ENCODE measurements around the gene FBXL20.
A peak's percentile ranks its signal among the peaks of the same experiment; 100 is the strongest.
"Not testable (repeated sequence)": the region's sequence is repeated elsewhere in the genome, so short reads cannot be mapped to it uniquely, and the experiment has no call there.

FBXL20 gene

DNA sequence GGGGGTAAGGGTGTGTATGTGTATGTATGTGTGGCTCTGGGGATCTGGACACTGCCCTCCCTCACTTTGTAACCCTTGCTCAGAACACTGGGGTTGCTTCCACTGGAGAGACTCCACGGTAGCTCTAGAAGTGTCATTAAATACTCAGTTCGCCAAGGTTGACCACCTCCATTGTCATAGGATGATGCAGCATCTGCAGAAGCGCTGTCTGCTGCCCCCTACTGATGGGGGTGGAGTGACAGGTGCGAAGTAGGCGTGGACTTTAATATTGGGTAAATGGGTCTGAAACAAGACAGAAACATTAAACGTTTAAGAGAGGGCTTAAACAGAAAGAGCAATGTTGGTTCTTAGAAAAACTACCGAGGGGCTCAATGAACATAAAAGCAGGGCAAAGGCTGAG is 140.1 kb downstream of the FBXL20 start:
- DNase-seq (ENCODE audit: low read depth in 1 of 2, low spot score in 1 of 2), result no peak

DNA sequence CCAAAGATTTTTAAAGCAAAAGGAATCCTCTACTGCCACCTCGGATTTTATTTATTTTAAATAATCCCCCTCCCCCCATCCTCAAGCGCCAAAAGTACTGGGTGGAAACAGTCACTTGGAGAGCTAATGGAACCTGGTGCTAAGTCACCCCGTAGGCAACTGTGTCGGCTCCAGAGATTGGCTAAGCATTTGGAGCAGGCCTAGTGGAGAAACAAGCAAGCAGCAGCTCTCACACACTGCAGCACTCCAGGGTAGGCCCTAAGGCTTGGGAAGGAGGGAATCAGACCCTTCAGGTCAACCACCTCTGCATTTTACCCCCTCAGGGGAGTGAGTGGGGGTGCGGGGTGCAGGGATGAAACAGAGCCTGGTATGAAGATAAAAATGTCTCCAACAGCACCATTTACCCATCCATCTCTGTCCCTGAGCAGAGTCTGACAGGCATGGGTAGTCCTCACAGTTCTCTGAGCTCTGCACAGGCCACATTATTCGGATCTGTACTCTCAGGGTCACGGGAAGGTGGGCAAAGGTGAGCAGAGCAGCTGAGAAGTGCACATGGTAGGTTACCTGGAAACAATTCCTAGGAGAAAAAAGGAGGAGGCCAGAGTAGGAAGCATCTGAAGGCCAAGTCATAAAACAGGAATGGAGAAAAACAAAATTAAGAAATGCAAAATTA is 148.5 kb downstream of the FBXL20 start:
- DNase-seq (ENCODE audit: low read depth in 1 of 2, low spot score in 1 of 2), result no peak

GRCh38 chr17:39251997-39252396 is 149.4 kb downstream of the FBXL20 start:
- no peak for DNase-seq (ENCODE audit: low read depth in 1 of 2, low spot score in 1 of 2)

GRCh38 chr17:39250076-39250475 is 151.3 kb downstream of the FBXL20 start:
- DNase-seq (ENCODE audit: low read depth in 1 of 2, low spot score in 1 of 2), result not testable (repeated sequence)

DNA sequence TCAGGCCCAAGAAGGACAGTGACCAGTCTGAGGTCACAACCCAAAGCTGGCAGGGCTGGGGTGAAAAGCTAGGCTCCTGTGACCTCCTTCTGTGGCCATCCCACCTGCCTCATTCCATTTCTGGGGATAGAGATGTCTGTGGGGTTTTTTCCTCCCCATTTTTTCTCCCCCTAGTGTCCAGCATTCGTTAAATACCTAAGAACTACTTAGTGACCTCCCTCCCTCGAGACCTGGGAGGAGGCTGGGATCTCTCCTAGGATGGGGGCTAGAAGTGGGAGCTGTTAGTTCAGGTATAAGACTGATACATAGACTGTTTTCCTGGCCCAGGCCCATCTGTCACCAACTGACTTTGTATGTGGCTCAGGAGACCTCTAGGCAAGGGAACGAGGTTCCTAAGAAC is 155.2 kb downstream of the FBXL20 start:
- DNase-seq (ENCODE audit: low read depth in 1 of 2, low spot score in 1 of 2), result no peak

GRCh38 chr17:39244600-39245570 is 156.5 kb downstream of the FBXL20 start:
- DNase-seq (ENCODE audit: low read depth in 1 of 2, low spot score in 1 of 2), result peak; percentile 72 to 81

- DNase-seq (ENCODE audit: low read depth in 1 of 2, low spot score in 1 of 2), result no peak
These were observed 157.3 kb downstream of the FBXL20 start for GRCh38 chr17:39244016-39244599.

DNA sequence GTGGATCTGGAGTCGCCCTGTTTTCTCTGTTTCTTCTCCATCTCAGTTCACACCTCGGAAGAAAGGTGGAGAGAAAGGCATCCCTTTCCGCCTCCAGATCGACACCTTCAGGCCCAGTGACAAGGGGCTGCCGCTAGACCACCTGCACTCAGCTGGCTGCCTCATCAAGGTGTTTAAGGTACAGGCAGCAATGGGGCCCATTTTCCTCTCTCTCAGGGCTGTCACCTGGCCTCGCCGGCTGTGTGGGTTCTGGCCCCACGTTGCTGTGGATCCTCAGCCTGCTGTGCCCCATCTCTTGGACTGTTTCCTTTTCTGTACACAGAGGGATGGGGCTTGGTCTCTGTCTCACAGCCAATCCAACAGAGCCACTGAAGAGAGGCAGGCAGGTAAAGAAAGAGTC is 158.3 kb downstream of the FBXL20 start:
- no peak for DNase-seq (ENCODE audit: low read depth in 1 of 2, low spot score in 1 of 2)

- no peak for DNase-seq (ENCODE audit: low read depth in 1 of 2, low spot score in 1 of 2)
These were observed 160.8 kb downstream of the FBXL20 start for GRCh38 chr17:39240631-39241030.

GRCh38 chr17:39239640-39240314 is 161.6 kb downstream of the FBXL20 start:
- peak; percentile 35 to 51 for DNase-seq (ENCODE audit: low read depth in 1 of 2, low spot score in 1 of 2)

GRCh38 chr17:39238311-39238972 is 163.0 kb downstream of the FBXL20 start:
- peak; percentile 56 to 57 for DNase-seq (ENCODE audit: low read depth in 1 of 2, low spot score in 1 of 2)

DNA sequence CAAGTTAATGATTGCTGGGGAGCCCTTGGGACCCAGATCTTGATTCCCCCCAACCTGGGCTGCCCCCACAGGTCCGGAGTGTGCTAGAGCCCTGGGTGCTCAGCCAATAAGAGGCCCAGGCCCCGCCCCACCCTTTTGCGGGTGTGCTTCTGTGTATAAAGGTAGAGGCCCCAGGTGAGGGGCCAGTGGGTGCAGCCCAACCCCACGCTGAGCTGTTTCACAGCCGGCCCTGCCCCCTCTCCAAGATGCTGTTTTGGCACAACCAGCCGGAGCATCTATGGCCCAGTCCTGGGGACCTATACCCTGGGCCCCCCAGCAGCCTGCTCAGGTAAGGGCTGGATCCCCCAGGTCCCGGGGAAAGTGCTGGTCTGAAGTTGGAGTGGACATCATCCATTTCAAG is 163.8 kb downstream of the FBXL20 start:
- no peak for DNase-seq (ENCODE audit: low read depth in 1 of 2, low spot score in 1 of 2)

GRCh38 chr17:39236981-39237441 is 164.4 kb downstream of the FBXL20 start:
- no peak for DNase-seq (ENCODE audit: low read depth in 1 of 2, low spot score in 1 of 2)

DNA sequence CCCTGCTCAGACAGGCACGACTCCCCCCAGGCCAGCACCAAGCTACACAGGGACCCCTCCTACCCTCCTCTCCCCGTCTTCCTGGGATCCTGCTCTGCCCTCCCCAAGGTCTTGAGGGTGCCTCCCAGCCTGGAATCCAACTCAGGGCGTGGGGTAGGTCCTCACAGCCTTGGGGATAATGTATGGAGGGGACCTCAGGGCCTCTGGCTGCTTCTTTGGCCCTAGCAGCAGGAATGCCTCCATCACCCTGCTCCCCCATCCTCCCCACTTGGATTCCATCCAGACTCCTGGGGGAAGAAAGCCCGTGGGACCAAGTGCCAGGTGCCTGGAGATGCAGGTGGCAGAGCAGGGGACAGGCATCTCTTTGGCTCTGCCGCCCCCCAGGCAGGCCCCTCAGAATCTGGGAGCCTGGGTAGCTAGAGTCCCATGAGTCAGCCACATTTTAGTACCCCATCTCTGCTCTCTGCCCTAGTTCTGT is 164.9 kb downstream of the FBXL20 start:
- DNase-seq (ENCODE audit: low read depth in 1 of 2, low spot score in 1 of 2), result no peak

DNA sequence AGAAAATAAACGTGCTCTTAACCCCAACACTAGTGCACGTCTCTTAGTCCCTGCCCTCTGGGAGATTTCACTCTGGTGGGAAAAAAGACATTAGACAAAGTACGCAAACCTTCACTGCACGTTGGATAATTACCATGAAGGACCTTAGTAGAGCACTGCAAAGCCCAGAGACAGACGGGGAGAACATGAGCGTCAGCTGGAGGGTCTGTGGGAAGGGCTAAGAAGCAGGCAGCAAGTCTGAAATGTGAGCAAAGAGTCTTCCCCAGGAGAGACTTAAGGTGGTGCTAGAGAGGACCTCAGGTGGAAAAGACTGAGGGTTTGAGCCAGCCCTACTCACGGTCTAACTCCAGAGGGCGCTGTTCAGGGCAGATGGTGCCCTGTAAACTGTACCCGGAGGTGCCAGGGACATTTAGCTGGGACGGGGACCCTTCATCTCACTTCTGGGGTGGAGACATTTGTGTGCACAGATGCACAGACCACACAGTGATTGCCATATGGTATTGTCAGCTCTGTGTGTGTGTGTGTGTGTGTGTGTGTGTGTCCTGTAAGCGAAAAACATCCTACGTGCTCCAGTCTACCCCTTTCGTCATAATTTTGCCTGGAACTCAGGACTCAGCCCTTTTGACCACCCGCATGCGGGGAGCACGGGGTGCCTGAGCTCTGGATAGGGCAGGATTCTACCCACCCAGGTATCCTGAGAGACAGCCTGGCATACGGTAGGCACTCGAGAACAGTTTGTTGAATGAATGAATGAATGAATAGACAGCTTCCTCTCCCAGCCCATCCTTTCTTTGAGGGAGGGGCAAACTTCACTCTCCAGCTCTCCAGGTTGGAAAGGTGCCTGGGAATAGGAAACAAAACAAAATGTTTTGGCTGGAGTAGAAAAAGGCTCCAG is 165.6 kb downstream of the FBXL20 start:
- DNase-seq (ENCODE audit: low read depth in 1 of 2, low spot score in 1 of 2), result no peak

- peak; percentile 23 to 27 for DNase-seq (ENCODE audit: low read depth in 1 of 2, low spot score in 1 of 2)
These were observed 169.6 kb downstream of the FBXL20 start for GRCh38 chr17:39231591-39232551.

DNA sequence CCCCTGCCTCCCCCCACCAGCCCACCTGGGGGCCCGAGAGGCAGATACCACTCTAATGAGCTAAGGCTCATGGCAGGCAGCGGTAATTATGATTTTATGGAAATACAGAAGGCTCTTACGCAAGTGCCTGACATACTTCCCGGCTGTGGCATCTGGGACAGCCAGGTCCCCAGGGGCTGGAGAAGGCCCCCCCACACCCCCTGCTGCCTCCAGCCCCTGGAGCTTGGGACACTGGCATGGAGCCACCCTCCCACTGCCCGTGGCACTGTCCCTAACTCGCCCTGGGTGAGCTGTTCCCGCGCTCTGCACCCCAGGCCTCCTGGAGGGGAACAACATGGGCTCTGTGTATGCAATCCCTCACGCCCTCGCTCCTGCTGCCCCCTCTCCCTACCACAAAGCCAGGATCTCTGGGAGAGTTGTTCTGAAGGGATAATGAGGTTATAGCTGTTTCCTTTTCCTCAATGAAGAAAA is 170.3 kb downstream of the FBXL20 start:
- no peak for DNase-seq (ENCODE audit: low read depth in 1 of 2, low spot score in 1 of 2)

GRCh38 chr17:39230361-39230760 is 171.1 kb downstream of the FBXL20 start:
- DNase-seq (ENCODE audit: low read depth in 1 of 2, low spot score in 1 of 2), result no peak

All from activated T-helper 1 cell treated with anti-CD3 and anti-CD28 coated beads, Interleukin-2, amount 50 U/mL, for 16 hours (primary cell).